Immature natural killer cell (primary cell): ENCODE data around the gene PRDM8. TPM values are rescaled to one million over a fixed set of nuclear protein-coding genes. Genes with fewer than 3 reads are reported as not detected.

Source experiments
- DNase-seq, 3 donors: peaks; one replicate each; pipeline ENCODE4 v3.0.0; 2022; ENCODE audit warnings: mixed read lengths in 1 of 3
- H3K27ac Mint-ChIP-seq, 6 donors: one replicate each; pipeline ENCODE4 v1.8.0; 2020; ENCODE audit warnings: mixed read lengths in 6 of 6, mild to moderate bottlenecking in 5 of 6, inconsistent platforms in 4 of 6, moderate library complexity in 3 of 6
- H3K27me3 Mint-ChIP-seq, 3 donors: one replicate each; pipeline ENCODE4 v1.8.0; 2020 to 2021; ENCODE audit warnings: low read depth in 3 of 3, mild to moderate bottlenecking in 3 of 3, mixed read lengths in 3 of 3, moderate library complexity in 3 of 3, inconsistent platforms in 1 of 3
- H3K36me3 Mint-ChIP-seq, 3 donors: one replicate each; pipeline ENCODE4 v1.8.0; 2020; ENCODE audit warnings: mixed read lengths in 3 of 3, inconsistent platforms in 2 of 3, mild to moderate bottlenecking in 2 of 3
- H3K4me1 Mint-ChIP-seq, 2 donors: one replicate each; pipeline ENCODE4 v1.8.0; 2020; ENCODE audit warnings: inconsistent platforms in 2 of 2, mild to moderate bottlenecking in 2 of 2, mixed read lengths in 2 of 2, moderate library complexity in 1 of 2
- H3K4me3 Mint-ChIP-seq, 5 donors: one replicate each; pipeline ENCODE4 v1.8.0; 2020; ENCODE audit warnings: mild to moderate bottlenecking in 5 of 5, mixed read lengths in 5 of 5, inconsistent platforms in 3 of 5, moderate library complexity in 3 of 5
- H3K9me3 Mint-ChIP-seq, 6 donors: one replicate each; pipeline ENCODE4 v1.8.0; 2020; ENCODE audit warnings: mild to moderate bottlenecking in 6 of 6, mixed read lengths in 6 of 6, inconsistent platforms in 4 of 6, moderate library complexity in 3 of 6
- polyA plus RNA-seq, 3 donors: library from polyadenylated mRNA; unstranded; fragments of 300-500 nt; fragmentation: Illumina TruSeq; gene quantifications; one replicate each; pipeline ENCODE4 v1.2.3, GENCODE V29; 2021

Gene PRDM8
- polyA plus RNA-seq, 3 donors from 2014 or later, result 1.6 to 2.7 (median 1.9) TPM

DNA sequence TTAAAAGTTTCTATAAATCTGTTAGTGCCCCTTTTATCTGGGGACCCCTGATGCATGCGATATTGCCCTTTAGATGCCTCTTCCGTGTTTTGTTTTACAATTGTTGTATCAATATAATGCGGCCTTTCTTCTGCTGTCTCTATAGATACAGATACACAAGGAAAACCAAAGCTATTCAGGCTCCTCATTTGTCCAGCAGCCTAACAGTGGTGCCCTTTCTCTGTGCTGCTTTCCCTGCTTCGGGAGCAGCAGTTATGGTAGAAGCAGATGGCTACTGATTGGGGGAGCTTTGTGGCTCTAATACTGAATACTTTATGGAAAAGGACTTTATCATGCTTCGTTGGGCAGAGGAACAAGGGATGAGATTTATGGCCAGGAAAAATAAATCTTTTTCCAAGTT lies 10.6 kb upstream of the PRDM8 start:
- peaks cover 2 to 7% (median 5%) of the 10 kb centered on the region in 3 donors for H3K27me3 Mint-ChIP-seq

DNA sequence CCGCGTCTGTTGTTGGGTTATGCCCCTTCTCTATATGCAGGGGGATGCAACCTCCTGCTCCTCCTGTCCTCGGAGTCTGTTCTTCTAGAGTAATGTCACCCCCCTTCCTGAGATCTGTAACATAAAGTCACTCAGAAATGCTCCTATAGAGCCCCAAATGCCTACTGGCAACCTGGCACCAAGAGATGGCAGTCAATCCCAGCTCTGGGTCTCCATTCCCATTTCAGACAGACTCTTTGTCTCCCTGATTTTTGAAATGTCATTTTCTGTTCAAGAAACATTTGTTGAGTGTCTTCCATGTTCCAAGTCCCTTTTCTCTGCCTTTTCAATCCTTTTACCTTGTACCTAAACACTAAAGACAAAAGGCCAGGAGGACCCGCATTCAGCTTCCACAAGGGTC lies 9.6 kb upstream of the PRDM8 start:
- H3K9me3 Mint-ChIP-seq, result no peaks in the 10 kb centered on the region
- peaks cover 0 to 12% (median 0%) of the 10 kb centered on the region in 3 donors for H3K36me3 Mint-ChIP-seq
- H3K27me3 Mint-ChIP-seq, result peaks cover 2 to 7% (median 5%) of the 10 kb centered on the region in 3 donors
- H3K27ac Mint-ChIP-seq, result no peak overlapping the region
- peak overlapping the region in 1 of 5 donors; percentile 12 for H3K4me3 Mint-ChIP-seq
- DNase-seq, result no peak
- peaks cover 28 to 35% of the 10 kb centered on the region in 2 donors for H3K4me1 Mint-ChIP-seq

More for the DNA sequence above, 10.6 kb upstream of the PRDM8 start:
- Mint-ChIP-seq H3K4me3 (peak overlapping the region in 3 of 5 donors; percentile 40 to 98 (median 50)), H3K36me3 (peaks cover 0 to 7% (median 0%) of the 10 kb centered on the region in 3 donors), H3K4me1 (peaks cover 36 to 45% of the 10 kb centered on the region in 2 donors), H3K27ac (no peak overlapping the region), H3K9me3 (no peaks in the 10 kb centered on the region)
- no peak for DNase-seq

- Mint-ChIP-seq H3K9me3 (no peaks in the 10 kb centered on the region), H3K27ac (no peak overlapping the region), H3K36me3 (peaks cover 0 to 12% (median 3%) of the 10 kb centered on the region in 3 donors), H3K4me1 (peaks cover 22 to 27% of the 10 kb centered on the region in 2 donors), H3K4me3 (no peak overlapping the region), H3K27me3 (peaks cover 2 to 7% (median 5%) of the 10 kb centered on the region in 3 donors)
- no peak for DNase-seq
These were observed 8.9 kb upstream of the PRDM8 start for GRCh38 chr4:80188457-80188800.

DNA sequence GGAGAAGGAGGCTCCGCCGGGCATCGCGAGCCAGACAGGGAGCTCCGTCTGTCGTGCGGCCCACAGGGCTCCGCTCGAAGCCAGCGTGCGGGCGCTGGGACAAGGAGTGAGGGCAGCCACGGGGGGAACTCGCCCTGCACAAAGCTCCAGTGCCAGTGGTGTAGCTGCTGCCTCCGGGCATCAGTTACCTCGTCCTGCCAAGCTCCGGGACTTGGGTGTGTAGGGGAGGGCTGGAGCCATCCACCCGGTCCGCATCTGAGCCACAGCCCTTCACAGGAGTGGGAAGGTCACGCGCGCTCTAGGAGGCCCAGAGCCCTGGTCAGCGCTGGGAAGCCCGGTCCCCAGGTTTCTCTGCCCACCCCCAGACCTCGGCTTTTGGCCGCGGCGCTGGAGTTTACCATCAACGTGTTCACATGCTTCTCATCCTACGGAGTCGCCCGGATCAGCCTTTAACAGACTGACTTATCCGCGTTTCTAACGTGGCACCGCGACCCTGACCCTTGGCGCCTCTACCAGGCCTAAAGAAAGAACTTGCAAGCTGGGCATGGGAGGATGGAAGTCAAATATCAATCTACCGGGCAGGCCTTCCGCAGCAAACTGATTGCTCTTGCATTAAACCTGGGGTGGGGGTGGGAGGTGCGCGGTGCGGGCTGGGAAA lies 8.4 kb upstream of the PRDM8 start:
- peaks cover 2 to 7% (median 5%) of the 10 kb centered on the region in 3 donors for H3K27me3 Mint-ChIP-seq
- no peaks in the 10 kb centered on the region for H3K9me3 Mint-ChIP-seq

DNA sequence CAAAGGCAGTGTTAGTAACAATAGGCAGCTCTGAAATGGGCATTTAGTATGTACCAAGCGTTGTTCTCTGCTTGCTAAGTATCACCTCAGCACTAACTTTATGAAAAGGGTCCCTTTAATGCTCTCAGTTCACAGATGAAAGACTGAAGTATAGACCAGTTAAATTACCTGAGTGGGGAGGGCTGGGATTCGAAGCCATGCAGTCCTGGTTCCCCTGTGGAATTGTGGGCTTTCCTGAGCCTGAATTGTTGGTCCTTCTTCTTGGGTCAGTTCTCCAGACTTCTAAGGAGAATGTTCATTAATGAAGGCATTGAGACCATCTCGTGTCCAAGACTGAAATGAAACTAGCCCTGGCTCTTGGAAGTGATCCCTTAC lies 7.7 kb upstream of the PRDM8 start:
- no peak overlapping the region for H3K27ac Mint-ChIP-seq
- no peak overlapping the region for H3K4me3 Mint-ChIP-seq
- DNase-seq, result no peak
- H3K9me3 Mint-ChIP-seq, result no peaks in the 10 kb centered on the region
- H3K27me3 Mint-ChIP-seq, result peaks cover 2 to 6% (median 2%) of the 10 kb centered on the region in 3 donors
- peaks cover 0 to 12% (median 5%) of the 10 kb centered on the region in 3 donors for H3K36me3 Mint-ChIP-seq
- H3K4me1 Mint-ChIP-seq, result peaks cover 20 to 24% of the 10 kb centered on the region in 2 donors

More for the DNA sequence above, 8.4 kb upstream of the PRDM8 start:
- no peak overlapping the region for H3K4me3 Mint-ChIP-seq
- no peak overlapping the region for H3K27ac Mint-ChIP-seq
- peaks cover 22 to 27% of the 10 kb centered on the region in 2 donors for H3K4me1 Mint-ChIP-seq
- no peak for DNase-seq
- peaks cover 0 to 12% (median 5%) of the 10 kb centered on the region in 3 donors for H3K36me3 Mint-ChIP-seq

GRCh38 chr4:80189956-80190677 lies 7.2 kb upstream of the PRDM8 start:
- no peak for DNase-seq
- Mint-ChIP-seq H3K4me3 (no peak overlapping the region), H3K27me3 (peaks cover 0 to 6% (median 2%) of the 10 kb centered on the region in 3 donors), H3K27ac (no peak overlapping the region), H3K4me1 (peaks cover 15 to 18% of the 10 kb centered on the region in 2 donors), H3K9me3 (no peaks in the 10 kb centered on the region), H3K36me3 (peaks cover 0 to 14% (median 5%) of the 10 kb centered on the region in 3 donors)

DNA sequence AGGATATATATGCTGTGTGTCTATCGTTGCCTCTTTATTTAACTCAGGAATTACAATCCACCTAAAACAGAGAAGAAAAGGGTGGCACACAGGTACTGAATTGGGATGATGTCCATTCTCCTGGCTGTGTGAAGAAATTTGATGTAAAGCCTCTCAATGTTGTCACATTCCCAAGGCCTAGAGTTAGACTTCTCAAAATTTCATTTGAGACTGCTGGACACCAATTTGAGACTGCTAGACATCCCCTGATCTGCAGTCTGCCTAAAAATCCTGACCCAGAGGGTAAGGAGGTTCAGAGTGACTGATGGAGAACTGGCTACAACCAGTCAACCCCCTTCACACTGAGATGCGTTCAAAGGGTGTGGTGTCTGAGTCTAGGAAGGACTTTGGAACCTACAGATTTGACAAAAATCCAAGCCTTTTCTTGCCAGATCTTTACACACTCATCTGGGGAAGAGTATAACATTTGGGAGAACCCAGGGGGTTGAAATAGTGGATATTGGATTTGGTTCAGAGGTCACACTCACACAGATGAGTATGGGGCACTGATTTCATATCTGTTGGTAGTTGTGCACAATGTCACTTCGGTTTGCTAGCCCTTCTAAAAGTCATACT lies 4.9 kb upstream of the PRDM8 start:
- Mint-ChIP-seq H3K4me3 (no peak overlapping the region), H3K9me3 (no peaks in the 10 kb centered on the region), H3K36me3 (peaks cover 4 to 22% (median 5%) of the 10 kb centered on the region in 3 donors), H3K27me3 (peaks cover 4 to 15% (median 10%) of the 10 kb centered on the region in 3 donors), H3K4me1 (peaks cover 0 to under 1% of the 10 kb centered on the region in 2 donors), H3K27ac (no peak overlapping the region)
- DNase-seq, result no peak

GRCh38 chr4:80192937-80193336 lies 4.4 kb upstream of the PRDM8 start:
- Mint-ChIP-seq H3K4me1 (peaks cover 4 to 7% of the 10 kb centered on the region in 2 donors), H3K36me3 (peaks cover 4 to 23% (median 9%) of the 10 kb centered on the region in 3 donors), H3K4me3 (no peak overlapping the region), H3K27ac (no peak overlapping the region), H3K9me3 (no peaks in the 10 kb centered on the region), H3K27me3 (peaks cover 9 to 17% (median 13%) of the 10 kb centered on the region in 3 donors)
- no peak for DNase-seq

GRCh38 chr4:80195441-80196140 lies 1.7 kb upstream of the PRDM8 start:
- Mint-ChIP-seq H3K9me3 (no peaks in the 10 kb centered on the region), H3K4me3 (no peak overlapping the region), H3K27me3 (peaks cover 13 to 21% (median 18%) of the 10 kb centered on the region in 3 donors), H3K36me3 (peaks cover 4 to 23% (median 13%) of the 10 kb centered on the region in 3 donors), H3K4me1 (peaks cover 7 to 9% of the 10 kb centered on the region in 2 donors), H3K27ac (no peak overlapping the region)
- DNase-seq, result no peak

- Mint-ChIP-seq H3K4me3 (peak overlapping the region in 1 of 5 donors; percentile 24), H3K36me3 (peaks cover 4 to 23% (median 13%) of the 10 kb centered on the region in 3 donors), H3K4me1 (peaks cover 12 to 16% of the 10 kb centered on the region in 2 donors), H3K27ac (no peak overlapping the region), H3K9me3 (no peaks in the 10 kb centered on the region), H3K27me3 (peaks cover 14 to 21% (median 18%) of the 10 kb centered on the region in 3 donors)
- DNase-seq, result no peak
These were observed 913 bp upstream of the PRDM8 start for GRCh38 chr4:80196259-80196921.

GRCh38 chr4:80197601-80198440 lies 518 bp downstream of the PRDM8 start:
- H3K4me1 Mint-ChIP-seq, result peaks cover 17 to 22% of the 10 kb centered on the region in 2 donors
- no peaks in the 10 kb centered on the region for H3K9me3 Mint-ChIP-seq
- peaks cover 16 to 25% (median 18%) of the 10 kb centered on the region in 3 donors for H3K27me3 Mint-ChIP-seq
- no peak overlapping the region for H3K27ac Mint-ChIP-seq
- peaks cover 4 to 18% (median 13%) of the 10 kb centered on the region in 3 donors for H3K36me3 Mint-ChIP-seq
- peak overlapping the region in 1 of 5 donors; percentile 41 for H3K4me3 Mint-ChIP-seq
- DNase-seq, result no peak

- H3K4me1 Mint-ChIP-seq, result peaks cover 20 to 25% of the 10 kb centered on the region in 2 donors
- H3K36me3 Mint-ChIP-seq, result peaks cover 4 to 18% (median 10%) of the 10 kb centered on the region in 3 donors
- H3K4me3 Mint-ChIP-seq, result peak overlapping the region in 1 of 5 donors; percentile 41
- H3K27me3 Mint-ChIP-seq, result peaks cover 18 to 25% (median 19%) of the 10 kb centered on the region in 3 donors
- no peaks in the 10 kb centered on the region for H3K9me3 Mint-ChIP-seq
- no peak overlapping the region for H3K27ac Mint-ChIP-seq
- no peak for DNase-seq
These were observed 1.1 kb downstream of the PRDM8 start for GRCh38 chr4:80198441-80198837.
